ENCODE measurements around the gene IKZF3.

DNA sequence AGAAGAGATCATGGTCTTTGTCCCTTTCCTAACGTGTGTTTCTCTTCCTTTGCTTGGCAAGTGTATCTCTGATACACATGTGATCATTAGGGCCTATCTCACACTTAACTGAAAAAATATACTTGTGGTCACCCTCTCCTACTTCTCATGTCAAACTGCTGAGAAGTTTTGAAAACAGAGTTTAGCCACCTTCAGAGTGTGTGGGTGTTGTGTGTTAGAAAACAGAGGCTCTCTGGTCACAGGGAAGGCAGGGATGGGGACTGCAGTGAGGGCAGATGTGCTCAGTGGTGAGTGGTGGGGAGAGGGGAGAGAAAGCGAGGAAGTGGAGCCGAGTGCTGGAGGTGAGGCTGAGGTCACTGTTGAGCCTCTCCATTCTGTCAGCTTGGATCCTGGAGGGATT lies 97.0 kb downstream of the IKZF3 start:
- TF ChIP-seq POLR2A (IDR thresholded peaks at IDR 0.05; ENCODE audit: low read depth, low read length): no peak
- no peak for TF ChIP-seq TAF1 (IDR thresholded peaks at IDR 0.05; ENCODE audit: borderline replicate concordance, low read depth, low read length)
